IPS-20b (cell line): ENCODE results near the gene POLR1D.

ENCODE experiments used
- H3K27ac ChIP-seq: one replicate; pipeline ENCODE4 v1.5.1; 2013; ENCODE audit warnings: low read length
- H3K27me3 ChIP-seq: 2 replicates; pipeline ENCODE4 v1.6.1; 2013; ENCODE audit warnings: mild to moderate bottlenecking, low read length, inconsistent platforms; ENCODE audit not compliant: insufficient read depth
- H3K36me3 ChIP-seq: 2 replicates; pipeline ENCODE4 v1.6.1; 2013; ENCODE audit warnings: low read depth, mild to moderate bottlenecking, inconsistent platforms, low read length, moderate library complexity; ENCODE audit not compliant: insufficient read depth
- H3K4me1 ChIP-seq: 2 replicates; pipeline ENCODE4 v1.6.1; 2013; ENCODE audit warnings: mild to moderate bottlenecking, control low read depth, inconsistent platforms, low read length, moderate library complexity; ENCODE audit not compliant: insufficient read depth
- H3K4me3 ChIP-seq: 2 replicates; pipeline ENCODE4 v1.5.1; 2013; ENCODE audit warnings: mild to moderate bottlenecking, low read length, inconsistent platforms
- H3K9ac ChIP-seq: 2 replicates; pipeline ENCODE4 v1.6.1; 2013; ENCODE audit warnings: low read depth, mild to moderate bottlenecking, inconsistent platforms, low read length, moderate library complexity
- H3K9me3 ChIP-seq: 2 replicates; pipeline ENCODE4 v1.6.1; 2013; ENCODE audit warnings: mild to moderate bottlenecking, low read depth, low read length, inconsistent platforms; ENCODE audit not compliant: insufficient read depth

POLR1D gene

DNA sequence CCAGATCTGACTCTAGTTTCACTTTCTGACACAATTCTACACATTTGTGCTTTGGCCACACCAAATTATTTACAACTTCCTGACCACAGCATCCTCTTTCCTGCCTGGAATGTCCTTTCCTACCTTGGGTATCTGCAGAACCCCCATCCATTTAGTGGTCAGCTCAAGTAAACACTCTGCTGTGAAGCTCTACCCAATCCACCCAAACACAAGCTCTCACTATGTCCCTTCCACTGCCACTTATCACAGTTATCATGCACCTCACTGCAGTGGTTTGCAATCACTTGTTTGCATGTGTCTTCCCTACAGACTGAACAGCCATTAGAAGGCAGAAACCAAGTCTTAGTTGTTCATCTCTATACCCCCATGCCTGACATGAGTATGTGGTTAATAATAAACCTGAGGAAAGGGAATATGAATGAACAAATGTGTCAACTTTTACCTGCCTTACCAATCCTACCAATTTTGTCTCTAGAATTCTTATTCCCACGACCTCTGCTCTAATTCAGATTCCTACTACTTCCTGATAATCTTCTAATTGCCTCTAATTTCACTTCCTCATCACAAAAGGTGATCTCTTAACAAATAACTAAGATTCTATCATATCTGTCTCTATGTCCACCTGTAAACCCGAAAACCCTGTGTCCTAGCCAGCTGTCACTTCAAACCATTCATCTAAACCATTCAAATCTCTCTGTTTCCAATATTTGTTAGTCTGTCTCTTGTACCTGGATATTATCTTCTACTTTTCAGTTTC lies 26.5 kb upstream of the POLR1D start:
- Histone ChIP-seq H3K27me3 (no peaks in the 10 kb centered on the region), H3K4me1 (peaks cover 18% of the 10 kb centered on the region), H3K27ac (no peak overlapping the region), H3K4me3 (no peak overlapping the region), H3K36me3 (no peaks in the 10 kb centered on the region), H3K9ac (no peak overlapping the region), H3K9me3 (no peaks in the 10 kb centered on the region)

GRCh38 chr13:27599096-27599495 lies 22.6 kb upstream of the POLR1D start:
- Histone ChIP-seq H3K4me1 (peaks cover 19% of the 10 kb centered on the region), H3K27me3 (no peaks in the 10 kb centered on the region), H3K27ac (no peak overlapping the region), H3K4me3 (no peak overlapping the region), H3K9me3 (no peaks in the 10 kb centered on the region), H3K36me3 (no peaks in the 10 kb centered on the region), H3K9ac (no peak overlapping the region)

- Histone ChIP-seq H3K27me3 (no peaks in the 10 kb centered on the region), H3K9ac (no peak overlapping the region), H3K4me3 (no peak overlapping the region), H3K4me1 (peaks cover 21% of the 10 kb centered on the region), H3K27ac (no peak overlapping the region), H3K9me3 (no peaks in the 10 kb centered on the region), H3K36me3 (no peaks in the 10 kb centered on the region)
Observed at GRCh38 chr13:27599845-27600553, 21.7 kb upstream of the POLR1D start.

GRCh38 chr13:27600711-27601110 lies 21.0 kb upstream of the POLR1D start:
- no peak overlapping the region for H3K9ac ChIP-seq
- H3K9me3 ChIP-seq = no peaks in the 10 kb centered on the region
- H3K4me1 ChIP-seq = peaks cover 21% of the 10 kb centered on the region
- no peaks in the 10 kb centered on the region for H3K36me3 ChIP-seq
- no peak overlapping the region for H3K27ac ChIP-seq
- no peaks in the 10 kb centered on the region for H3K27me3 ChIP-seq
- no peak overlapping the region for H3K4me3 ChIP-seq

GRCh38 chr13:27601208-27601607 lies 20.5 kb upstream of the POLR1D start:
- Histone ChIP-seq H3K27ac (no peak overlapping the region), H3K9me3 (no peaks in the 10 kb centered on the region), H3K36me3 (no peaks in the 10 kb centered on the region), H3K4me1 (peaks cover 21% of the 10 kb centered on the region), H3K27me3 (no peaks in the 10 kb centered on the region), H3K4me3 (no peak overlapping the region), H3K9ac (no peak overlapping the region)

DNA sequence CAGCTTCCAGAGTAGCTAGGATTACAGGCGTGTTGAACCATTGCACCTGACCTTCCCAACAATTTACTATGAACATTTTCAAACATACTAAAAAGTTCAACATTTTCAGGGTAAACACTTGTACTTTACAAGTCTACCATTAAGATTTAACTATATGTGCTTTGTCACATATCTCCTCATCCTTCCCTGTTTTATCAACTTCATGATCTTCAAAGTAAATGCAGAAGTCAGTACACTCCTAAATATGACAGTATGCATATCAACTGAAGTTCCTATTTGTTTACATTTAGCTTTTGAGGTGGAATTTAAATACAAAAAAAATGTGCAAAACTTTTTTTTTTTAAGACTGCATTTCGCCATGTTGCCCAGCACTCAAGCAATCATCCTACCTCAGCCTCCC lies 19.9 kb upstream of the POLR1D start:
- Histone ChIP-seq H3K4me1 (peaks cover 20% of the 10 kb centered on the region), H3K27ac (no peak overlapping the region), H3K4me3 (no peak overlapping the region), H3K9ac (no peak overlapping the region), H3K9me3 (no peaks in the 10 kb centered on the region), H3K36me3 (no peaks in the 10 kb centered on the region), H3K27me3 (no peaks in the 10 kb centered on the region)

DNA sequence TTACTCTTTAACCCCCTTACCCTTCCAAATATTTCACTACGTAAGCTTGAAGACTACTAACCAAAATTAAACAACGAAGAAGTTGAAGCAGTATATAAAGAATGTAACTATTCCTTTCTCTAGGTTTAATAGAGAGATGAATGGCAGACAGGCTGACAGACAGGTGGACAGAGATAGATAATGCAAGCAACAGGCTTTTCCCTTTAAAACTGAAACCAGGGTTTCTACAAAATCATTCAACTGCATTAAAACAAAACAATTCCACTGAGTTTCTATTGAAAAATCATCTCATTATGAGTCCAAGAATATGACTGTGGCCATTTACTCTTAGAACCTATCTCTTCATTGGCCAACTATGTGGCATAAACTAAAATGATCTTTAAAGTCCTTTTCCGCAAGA lies 16.6 kb upstream of the POLR1D start:
- Histone ChIP-seq H3K27ac (no peak overlapping the region), H3K9ac (no peak overlapping the region), H3K9me3 (no peaks in the 10 kb centered on the region)

DNA sequence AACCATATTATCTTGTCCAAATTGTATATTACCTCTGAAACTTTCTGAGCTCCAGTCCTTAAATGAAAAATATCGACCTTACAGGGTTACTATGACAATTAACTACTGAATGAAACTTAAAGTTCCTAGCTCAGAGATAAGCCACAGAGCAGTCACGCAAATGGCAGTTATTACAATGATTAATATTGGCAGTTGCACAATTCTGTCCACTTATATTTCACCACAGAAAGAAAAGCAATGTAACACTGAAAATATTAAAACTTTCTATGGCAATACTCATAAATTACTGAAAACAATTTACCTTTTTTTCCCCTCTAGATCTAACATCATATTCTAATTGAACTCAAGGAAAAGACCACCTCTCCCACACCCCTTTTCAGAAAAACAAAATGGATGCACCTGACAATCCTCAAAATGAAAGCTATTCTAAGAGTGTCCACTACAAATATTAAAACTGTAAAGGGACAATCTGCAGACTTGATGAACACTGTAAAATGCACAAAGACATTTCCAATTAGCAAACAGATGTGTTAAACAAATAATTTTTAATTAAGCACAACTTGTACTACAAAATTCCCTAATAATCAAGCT lies 16.0 kb upstream of the POLR1D start:
- Histone ChIP-seq H3K9me3 (no peaks in the 10 kb centered on the region), H3K9ac (no peak overlapping the region), H3K27ac (no peak overlapping the region)

More for the DNA sequence above, 16.6 kb upstream of the POLR1D start:
- no peaks in the 10 kb centered on the region for H3K27me3 ChIP-seq
- H3K36me3 ChIP-seq = no peaks in the 10 kb centered on the region
- H3K4me1 ChIP-seq = peaks cover 16% of the 10 kb centered on the region; the same call in 1 of the 2 replicates
- H3K4me3 ChIP-seq = no peak overlapping the region

DNA sequence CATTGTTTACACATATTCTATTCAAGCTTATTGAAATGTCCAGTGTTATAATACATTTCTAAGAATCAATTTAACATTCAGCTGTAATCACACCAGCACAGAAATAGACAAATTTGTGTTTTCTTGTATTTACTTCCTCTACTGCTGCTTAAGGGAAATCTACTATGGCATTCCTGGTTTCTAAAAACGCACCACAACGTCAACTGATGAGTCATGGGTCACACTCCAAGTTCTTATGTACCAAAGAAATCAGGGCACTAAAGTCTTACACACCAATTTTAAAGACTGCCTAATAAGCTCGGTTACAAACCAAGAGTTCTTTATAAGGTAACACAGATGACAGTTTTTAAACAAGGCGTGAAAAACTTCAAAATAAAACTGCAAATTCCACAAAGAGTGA lies 14.6 kb upstream of the POLR1D start:
- Histone ChIP-seq H3K4me1 (peaks cover 14% of the 10 kb centered on the region; the same call in 1 of the 2 replicates), H3K36me3 (no peaks in the 10 kb centered on the region), H3K27me3 (no peaks in the 10 kb centered on the region), H3K9ac (no peak overlapping the region), H3K9me3 (no peaks in the 10 kb centered on the region), H3K27ac (no peak overlapping the region), H3K4me3 (no peak overlapping the region)

More for the DNA sequence above, 16.0 kb upstream of the POLR1D start:
- H3K27me3 ChIP-seq = no peaks in the 10 kb centered on the region
- H3K4me3 ChIP-seq = no peak overlapping the region
- H3K36me3 ChIP-seq = no peaks in the 10 kb centered on the region
- peaks cover 14% of the 10 kb centered on the region; the same call in 1 of the 2 replicates for H3K4me1 ChIP-seq

DNA sequence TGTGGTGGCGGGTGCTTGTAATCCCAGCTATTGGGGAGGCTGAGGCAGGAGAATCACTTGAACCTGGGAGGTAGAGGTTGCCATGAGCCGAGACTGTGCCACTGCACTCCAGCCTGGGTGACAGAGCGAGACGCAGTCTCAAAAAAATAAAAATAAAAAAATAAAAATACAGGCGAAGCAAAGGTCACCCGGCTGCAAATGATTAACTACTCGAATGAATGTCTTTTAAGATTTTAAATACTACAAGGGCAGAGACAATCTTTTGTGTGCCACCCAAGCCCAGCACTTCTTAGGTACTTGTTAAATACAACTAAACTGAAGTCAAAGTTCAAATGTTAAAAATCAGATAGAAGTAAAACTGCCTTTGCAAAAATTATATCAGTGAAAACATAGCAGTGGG lies 8.1 kb upstream of the POLR1D start:
- Histone ChIP-seq H3K27ac (no peak overlapping the region), H3K27me3 (no peaks in the 10 kb centered on the region), H3K4me3 (no peak overlapping the region), H3K9me3 (no peaks in the 10 kb centered on the region), H3K9ac (no peak overlapping the region), H3K36me3 (no peaks in the 10 kb centered on the region), H3K4me1 (peaks cover 10% of the 10 kb centered on the region; the same call in 1 of the 2 replicates)

GRCh38 chr13:27617881-27618321 lies 3.8 kb upstream of the POLR1D start:
- H3K27me3 ChIP-seq = peaks cover 8% of the 10 kb centered on the region; the same call in 1 of the 2 replicates
- H3K27ac ChIP-seq = no peak overlapping the region
- H3K4me3 ChIP-seq = peak overlapping the region; percentile 80
- H3K36me3 ChIP-seq = peaks cover 3% of the 10 kb centered on the region
- peaks cover 18% of the 10 kb centered on the region for H3K4me1 ChIP-seq
- H3K9ac ChIP-seq = no peak overlapping the region
- no peaks in the 10 kb centered on the region for H3K9me3 ChIP-seq
